HG03064 (cell line): ENCODE results near the gene IRX2.

Source experiments
- ATAC-seq: cut with Tn5 transposase; IDR thresholded peaks from one replicate; pipeline ENCODE4 v1.9.1; 2021; ENCODE audit warnings: low read depth; ENCODE audit not compliant: unreplicated experiment

The IRX2 gene

DNA sequence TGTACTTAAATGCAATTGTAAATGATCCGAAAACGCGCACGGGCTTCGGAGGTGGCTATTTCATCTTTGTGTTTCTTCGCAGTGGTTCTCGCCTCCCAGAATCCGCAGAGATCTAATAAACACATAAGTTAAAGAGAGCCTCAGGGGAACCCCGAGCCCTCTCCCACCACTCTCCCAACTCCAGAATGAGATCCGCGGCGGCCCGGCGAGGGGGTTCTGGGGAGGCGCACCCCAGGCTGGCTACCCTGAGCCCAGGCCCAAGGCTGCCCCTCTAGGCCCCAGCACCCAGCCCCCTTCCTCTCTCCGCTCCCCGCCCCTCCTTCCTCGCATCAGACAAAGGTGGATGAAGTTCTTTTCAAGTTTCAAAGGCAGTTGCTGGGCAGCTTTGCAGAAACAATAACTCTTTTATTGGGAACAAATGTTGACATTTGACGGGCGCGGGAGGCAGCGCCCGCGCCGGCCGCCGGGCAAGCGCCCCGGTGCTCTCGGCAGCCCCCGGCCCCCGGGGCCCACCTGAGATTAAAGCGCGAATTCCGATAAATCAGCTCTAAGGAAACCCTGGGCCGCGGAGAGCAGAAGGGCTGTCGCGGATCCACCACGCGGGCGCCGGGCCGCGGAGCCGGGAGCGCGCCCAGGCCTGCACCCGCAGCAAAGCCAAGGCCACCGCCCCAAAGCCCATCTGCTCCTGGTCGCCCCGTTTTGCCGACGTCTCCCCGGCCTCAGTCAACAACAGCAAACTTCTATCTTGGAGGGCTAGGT, 8.4 kb downstream of the IRX2 start:
- ATAC-seq, result no peak

GRCh38 chr5:2741956-2742355, 9.5 kb downstream of the IRX2 start:
- no peak for ATAC-seq

DNA sequence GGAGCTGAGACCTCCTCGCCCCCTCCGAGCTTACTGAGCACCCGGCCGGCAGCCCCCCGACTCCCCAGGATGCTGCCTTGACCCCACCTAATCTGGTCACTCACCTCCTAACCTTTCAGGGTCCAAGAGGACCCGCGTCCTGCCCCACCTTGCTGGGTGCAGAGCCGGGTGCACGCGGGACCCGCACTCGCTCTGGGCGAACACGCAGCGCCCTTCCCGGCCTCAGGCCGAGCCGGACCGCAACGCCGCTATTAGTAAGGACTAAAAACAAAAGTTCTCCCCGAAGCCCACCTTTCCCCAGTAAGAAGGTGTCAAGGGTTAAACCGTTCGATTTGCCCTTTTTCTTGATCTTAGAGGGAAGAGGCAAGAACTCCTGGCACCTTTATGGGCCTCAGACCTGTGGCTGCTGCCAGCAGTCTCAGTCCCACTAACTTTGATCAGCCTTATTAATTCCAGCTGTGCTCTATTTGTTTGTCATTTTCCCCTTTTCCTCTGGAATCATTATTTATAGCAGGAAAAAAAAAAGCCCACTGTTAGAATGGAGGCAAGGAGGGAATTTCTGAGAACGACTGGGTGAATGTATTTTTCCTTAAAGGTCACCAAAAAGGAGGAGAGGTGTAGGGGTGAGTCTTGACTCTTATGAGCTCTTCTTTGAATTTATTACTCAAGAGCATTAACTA, 10.5 kb downstream of the IRX2 start:
- no peak for ATAC-seq

DNA sequence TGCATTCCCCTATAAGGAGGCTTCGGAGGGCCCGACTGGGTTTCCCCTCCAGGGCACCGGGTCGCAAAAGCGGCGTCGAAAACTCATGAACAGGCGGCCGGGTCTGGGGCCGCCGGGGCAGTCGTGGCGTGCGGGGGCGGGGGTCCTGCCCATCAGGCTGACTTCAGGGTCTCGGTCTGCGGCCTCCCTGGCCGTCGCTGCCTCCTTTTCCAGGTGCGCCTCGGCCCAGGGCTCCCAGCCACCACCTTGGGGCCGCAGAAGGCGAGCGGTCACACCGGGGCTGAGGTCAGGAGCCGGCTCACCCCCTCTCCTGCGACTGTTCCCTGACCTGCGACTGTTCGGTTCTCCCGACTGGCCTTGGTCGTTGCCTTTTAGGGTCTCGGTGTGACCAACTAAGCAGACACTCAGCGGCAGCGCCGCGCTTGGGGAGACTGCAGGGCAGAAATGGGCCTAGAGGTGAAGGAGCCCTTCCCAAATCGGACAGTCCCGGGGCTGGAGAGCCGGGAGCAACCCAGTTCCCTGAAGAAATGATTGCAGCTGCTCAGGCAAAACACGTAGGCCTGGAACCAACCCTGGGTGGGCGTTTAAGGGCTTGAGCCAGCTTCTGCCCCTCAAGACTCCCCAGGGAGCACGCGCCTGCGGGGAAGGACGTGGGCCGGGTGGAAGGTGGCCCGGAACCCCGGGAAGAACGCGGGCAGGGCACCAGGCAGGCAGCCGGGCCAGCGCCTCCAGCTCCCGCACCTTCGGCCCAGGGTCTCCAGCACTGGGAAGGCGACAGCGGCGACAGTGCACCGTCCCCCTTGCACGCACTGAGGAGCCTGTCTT, 11.2 kb downstream of the IRX2 start:
- ATAC-seq, result no peak

DNA sequence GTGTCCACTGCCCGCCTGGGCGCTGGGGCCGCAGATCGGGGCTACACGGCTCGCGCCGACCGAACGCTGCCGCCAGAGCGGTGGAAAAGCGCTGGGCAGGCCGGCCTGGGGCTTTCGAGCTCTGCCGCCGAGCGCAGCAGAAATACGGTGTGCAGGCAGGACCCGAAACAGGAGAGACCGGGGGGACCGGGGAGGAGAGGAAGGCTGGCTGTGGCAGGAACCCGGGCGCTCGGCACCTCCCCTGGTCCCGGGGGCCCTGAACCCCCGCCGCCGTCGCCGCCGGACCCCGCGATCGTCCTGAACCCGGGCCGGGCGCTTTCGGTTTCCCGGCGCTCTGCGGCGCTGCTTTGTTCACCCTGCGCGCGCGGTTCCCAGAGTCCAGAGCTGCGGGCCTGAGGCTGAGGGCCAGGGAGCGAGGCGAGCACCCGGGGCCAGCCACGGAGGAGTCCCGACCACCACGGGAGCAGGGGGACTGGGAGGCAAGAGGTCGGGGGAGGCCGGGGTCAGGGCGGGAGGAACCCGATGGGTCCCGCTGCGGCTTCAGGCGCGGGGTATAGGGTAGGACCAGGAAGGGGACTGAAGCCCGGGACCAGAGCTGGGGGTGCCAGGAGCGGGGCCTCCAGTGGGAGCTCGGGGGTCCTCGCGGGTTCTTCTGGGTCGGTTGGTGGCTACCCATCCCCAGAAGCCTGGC, 12.0 kb downstream of the IRX2 start:
- no peak for ATAC-seq

DNA sequence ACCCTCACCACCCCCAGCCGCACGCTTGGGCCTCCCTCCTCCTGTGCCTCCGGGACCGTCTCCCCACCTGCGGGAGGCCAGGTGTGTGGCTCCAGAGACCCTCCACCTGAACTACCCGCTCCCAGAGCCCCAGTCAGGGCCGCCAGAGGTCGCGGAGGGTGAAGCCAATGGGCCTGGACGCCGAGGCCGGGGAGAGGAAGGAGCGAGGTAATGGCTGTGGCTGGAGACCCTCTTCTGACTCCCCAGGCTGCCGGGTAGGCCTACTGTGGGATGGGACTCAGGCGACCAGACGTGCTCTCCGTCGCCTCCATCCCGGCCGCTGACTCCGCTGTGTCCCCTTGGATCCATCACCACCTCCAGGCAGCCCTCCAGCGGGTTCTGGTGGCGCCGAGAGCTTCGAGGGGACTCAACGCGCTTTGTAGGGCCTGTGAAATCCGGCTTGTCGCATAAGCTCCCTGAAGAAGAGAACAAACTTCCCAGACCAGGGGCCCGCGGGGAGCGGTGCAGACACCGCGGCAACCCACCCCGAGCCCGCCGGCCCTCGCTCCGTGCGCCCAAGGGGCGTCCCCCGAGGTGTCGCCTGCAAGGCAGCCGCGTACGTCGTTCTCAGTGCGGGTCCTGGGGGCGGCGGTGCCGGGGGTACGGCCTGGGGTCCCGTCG, 12.6 kb downstream of the IRX2 start:
- no peak for ATAC-seq

- ATAC-seq, result no peak
Observed at GRCh38 chr5:2738156-2738699, 13.2 kb downstream of the IRX2 start.

DNA sequence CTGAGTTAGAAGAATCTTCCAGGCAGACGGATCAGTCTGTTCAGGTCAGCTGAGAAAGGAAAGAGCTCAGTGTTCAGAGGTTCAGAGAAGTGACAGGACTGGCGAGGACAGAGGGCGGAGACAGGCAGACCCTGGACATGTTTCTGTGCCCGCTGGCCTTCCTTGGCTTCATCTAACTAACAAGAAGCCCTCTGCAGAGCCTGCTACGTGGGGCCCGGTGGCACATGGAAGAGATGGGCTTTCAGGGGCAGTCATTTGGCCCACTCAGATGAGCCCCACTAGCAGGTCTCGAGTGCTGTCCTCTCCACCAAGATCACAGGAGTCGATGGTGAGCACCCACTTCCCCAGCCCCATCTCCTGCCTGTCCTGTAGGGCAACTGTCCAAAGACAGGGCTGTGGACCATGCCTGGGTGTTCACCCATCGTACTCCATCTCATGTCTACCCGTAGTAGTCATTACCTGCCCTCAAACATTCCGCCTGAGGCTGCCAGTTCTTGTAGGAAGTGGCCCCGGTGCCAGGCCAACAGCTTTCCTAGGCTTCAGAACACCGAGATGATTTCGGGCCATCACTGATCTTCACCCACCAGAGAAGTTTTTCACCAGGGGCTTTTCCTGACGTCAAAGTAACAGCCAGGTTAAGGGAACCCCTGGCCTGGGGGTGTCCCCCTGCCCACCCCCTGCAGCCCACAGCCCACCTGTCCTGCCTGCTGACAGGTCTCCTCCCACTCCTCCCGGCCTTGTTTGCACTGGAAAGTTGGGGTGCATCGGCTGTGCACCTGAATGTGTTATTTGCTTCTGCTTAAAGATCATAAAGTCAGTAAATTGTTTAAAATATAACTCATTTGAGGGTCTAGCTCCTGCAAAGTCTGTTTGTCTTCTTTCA, 14.0 kb downstream of the IRX2 start:
- ATAC-seq, result no peak

DNA sequence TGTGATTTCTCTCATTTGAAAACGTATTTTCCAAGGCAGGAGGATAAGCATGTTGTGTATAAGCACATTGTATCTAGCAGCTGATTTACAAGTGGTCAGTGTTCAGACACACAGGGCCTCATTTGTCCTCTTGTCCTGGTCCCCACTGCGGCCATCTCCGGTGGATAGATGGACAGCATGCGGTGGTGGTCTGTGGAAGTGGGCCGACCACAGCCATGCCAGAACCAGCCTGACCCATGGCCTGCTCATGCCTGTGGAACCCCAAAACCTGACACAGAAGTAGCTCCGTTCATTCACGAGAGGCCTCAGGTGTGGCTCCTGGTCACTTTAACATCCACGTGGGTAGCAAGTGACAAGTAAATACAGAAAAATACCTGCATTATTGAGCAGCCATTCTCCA, 14.6 kb downstream of the IRX2 start:
- ATAC-seq, result no peak

- ATAC-seq, result no peak
Observed at GRCh38 chr5:2735996-2736395, 15.5 kb downstream of the IRX2 start.

GRCh38 chr5:2732850-2733249, 18.6 kb downstream of the IRX2 start:
- ATAC-seq, result no peak

DNA sequence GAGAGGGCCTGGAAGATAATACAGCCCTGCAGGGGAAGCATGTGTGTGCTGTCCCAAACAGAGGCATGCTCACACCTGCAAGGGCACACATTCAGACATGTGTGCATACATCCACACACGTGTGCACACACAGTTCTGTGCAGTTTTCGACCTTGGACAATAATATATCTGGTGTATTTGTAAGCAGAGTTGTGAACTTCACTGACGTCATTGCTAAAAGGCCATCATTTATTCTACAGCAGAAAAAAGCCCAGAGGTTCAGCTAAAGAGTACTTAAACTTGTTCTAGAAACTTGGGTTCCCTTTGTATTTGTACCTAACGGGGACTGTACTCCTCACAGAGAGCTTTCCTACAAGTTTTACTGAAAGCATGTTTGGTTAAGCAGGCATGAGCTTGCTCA, 19.5 kb downstream of the IRX2 start:
- ATAC-seq, result no peak

DNA sequence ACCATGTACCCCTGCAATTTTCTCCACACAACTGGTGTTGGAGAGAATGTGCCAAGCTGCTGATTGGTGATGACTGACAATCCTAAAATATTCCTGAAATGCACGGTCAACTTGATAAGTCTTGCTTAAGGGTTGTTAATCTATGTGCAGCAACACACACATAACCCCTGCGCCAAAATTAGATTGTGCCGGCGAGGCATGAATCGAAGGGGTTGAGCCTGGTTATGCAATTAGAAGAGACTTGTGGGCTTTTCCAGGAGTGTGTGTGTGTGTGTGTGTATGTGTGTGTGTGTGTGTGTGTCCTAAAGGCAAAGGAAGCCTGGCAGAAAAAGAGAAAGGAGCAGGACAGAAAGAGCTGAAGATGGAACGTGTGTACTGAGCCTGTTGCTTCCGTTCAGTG, 22.3 kb downstream of the IRX2 start:
- no peak for ATAC-seq

DNA sequence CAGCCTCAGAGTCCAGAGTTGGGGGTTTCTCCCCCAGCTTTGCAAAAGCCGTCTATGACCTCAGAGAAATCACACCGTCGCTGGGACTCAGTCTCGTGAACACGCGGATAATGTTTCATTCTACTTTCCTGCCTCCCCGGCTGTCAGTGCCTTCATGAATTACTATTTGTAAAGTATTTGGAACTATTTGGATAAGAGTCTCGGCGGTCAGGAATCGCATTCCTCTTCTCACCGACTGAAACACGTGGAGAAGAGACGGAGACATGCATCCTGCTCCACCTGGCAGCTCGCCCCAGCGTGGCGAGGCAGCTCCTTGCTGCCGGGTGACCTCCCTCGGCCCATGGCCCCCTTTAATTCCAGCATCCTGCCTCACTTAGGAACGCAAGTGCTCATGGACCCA, 23.9 kb downstream of the IRX2 start:
- no peak for ATAC-seq

GRCh38 chr5:2725980-2726765, 25.3 kb downstream of the IRX2 start:
- no peak for ATAC-seq

DNA sequence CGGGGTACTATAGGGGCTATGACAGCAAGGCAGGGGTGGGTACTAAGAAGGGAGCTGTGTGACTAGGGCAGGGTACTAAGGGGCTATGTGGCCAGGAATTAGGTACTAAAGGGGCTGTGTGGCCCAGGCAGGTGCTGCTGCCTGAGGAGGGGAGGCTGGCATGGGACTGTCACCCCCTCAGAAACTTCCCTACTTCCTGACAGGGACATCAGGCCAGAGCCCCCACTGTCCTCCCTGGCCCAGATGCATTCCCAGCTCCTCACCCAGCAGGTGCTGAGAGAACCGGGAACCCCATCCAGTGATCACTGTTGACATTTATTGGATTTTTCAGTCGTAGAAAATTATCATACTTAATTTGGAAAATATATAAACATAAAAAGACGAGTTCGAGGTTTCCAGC, 26.6 kb downstream of the IRX2 start:
- ATAC-seq, result no peak

DNA sequence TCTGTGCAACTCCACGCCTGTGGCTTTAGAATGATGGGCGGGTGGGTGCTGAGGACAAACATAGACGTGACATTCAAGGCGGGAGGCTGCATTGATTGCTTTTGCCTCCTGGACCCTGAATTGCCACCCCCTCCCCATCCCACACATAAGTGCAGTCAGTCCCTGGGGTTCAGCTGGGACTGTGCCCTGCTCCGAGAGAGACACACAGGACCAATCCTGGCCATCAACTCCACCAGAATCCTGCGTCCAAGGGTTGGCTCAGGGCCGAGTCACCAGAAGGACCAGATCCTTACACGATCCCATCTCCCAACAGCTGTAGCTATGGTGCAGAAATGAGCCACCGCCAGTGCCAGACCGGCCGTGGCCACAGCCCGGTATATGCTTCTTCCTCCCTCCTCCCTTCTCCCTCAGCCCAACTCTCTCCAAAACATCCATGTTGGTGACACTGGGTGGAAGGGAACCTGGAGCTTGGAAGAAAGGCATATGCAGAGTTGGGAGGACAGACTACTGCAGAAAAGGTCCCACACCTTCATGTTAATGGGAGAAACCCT, 27.4 kb downstream of the IRX2 start:
- no peak for ATAC-seq

DNA sequence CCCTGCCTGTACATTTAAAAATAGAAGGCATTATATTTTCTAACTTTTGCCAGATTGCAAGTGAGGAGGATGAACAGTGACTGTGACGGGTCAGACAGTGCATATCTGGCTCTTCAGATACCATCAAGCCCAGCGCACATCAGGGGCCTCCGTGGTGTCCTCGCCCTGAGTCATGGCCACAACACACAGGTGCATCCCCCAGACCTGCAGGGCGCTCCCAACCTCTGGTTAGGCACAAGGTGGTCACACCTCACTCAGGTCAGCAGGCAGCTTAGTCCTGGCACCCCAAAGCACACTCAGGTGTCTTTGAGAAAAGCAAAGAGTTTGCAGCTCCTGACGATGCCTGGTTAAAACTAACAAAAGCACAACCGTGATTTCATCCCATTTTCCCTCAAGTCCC, 28.6 kb downstream of the IRX2 start:
- no peak for ATAC-seq
